ENCODE measurements around the gene MGMT.

GRCh38 chr10:129788215-129788614, 321.2 kb downstream of the MGMT start:
- no peak for TF ChIP-seq CTCF (IDR thresholded peaks at IDR 0.05; ENCODE audit: low read length)
- TF ChIP-seq EZH2 (IDR thresholded peaks at IDR 0.05; ENCODE audit: borderline replicate concordance, low read length) = no peak

Measured in OCI-LY1 (cell line).